T-cell (primary cell): Measurements from ENCODE around the gene VMP1. TPM values are rescaled to one million over a fixed set of nuclear protein-coding genes. Genes with fewer than 3 reads are reported as not detected.
A peak's percentile ranks its signal among the peaks of the same experiment; 100 is the strongest.

ENCODE experiments used
- ATAC-seq, 4 experiments: fragments of 200-7000 bp in 3 of 4; fragments of 150-1000 bp in 1 of 4; cut with Tn5 transposase; replicated peaks in 1 of 4; 1 replicate in 3 of 4; 2 replicates in 1 of 4; pipeline ENCODE4 v1.10.0; 2021; ENCODE audit warnings: moderate library complexity in 3 of 4, mild to moderate bottlenecking in 2 of 4, moderate number of reproducible peaks in 1 of 4
- CTCF ChIA-PET, 2 donors: fragments of 300-600 bp; sonication (Branson Sonifier 250); formaldehyde crosslinking; loops; one replicate each; lab custom pipeline; 2022; ENCODE audit warnings: antibody characterized with exemption in 2 of 2; lab: Charles Lee
- POLR2A ChIA-PET, 2 donors: fragments of 300-600 bp; sonication (Branson Sonifier 250); formaldehyde crosslinking; loops; one replicate each; lab custom pipeline; 2022; ENCODE audit warnings: antibody characterized with exemption in 2 of 2; lab: Charles Lee
- DNase-seq, 35 experiments: peaks; one replicate each; pipeline versions ENCODE4 v3.0.0 to v3.0.0-alpha.2; 2013 to 2023
- H3K27ac ChIP-seq: one replicate; pipeline ENCODE4 v1.5.1; 2013; ENCODE audit warnings: low read length
- H3K27me3 ChIP-seq, 2 experiments: replicated peaks in 1 of 2; 1 replicate in 1 of 2; 2 replicates in 1 of 2; pipeline versions ENCODE4 v1.6.1 to v1.7.0; 2013; ENCODE audit warnings: low read length in 1 of 2, mixed read lengths in 1 of 2; ENCODE audit not compliant: control insufficient read depth in 2 of 2, insufficient read depth in 2 of 2; ENCODE audit errors: extremely low read depth in 1 of 2
- H3K36me3 ChIP-seq, 2 donors: 1 replicate in 1 of 2; 2 replicates in 1 of 2; pipeline versions ENCODE4 v1.6.1 to v1.7.0; 2013; ENCODE audit warnings: low read length in 1 of 2; ENCODE audit not compliant: control insufficient read depth in 2 of 2, insufficient read depth in 1 of 2; ENCODE audit errors: extremely low read depth in 1 of 2
- H3K4me1 ChIP-seq, 2 experiments: 1 replicate in 1 of 2; 2 replicates in 1 of 2; pipeline versions ENCODE4 v1.6.1 to v1.7.0; 2013; ENCODE audit warnings: low read length in 2 of 2, mixed read lengths in 1 of 2; ENCODE audit not compliant: insufficient read depth in 2 of 2, control insufficient read depth in 1 of 2; ENCODE audit errors: extremely low read depth in 1 of 2
- H3K4me3 ChIP-seq, 2 donors: 1 replicate in 1 of 2; 2 replicates in 1 of 2; pipeline versions ENCODE4 v1.5.1 to v1.7.0; 2013; ENCODE audit warnings: mild to moderate bottlenecking in 2 of 2, low read length in 1 of 2, moderate library complexity in 1 of 2; ENCODE audit not compliant: control insufficient read depth in 1 of 2; ENCODE audit errors: extremely low read depth in 1 of 2
- H3K9me3 ChIP-seq: 2 replicates; pipeline ENCODE4 v1.7.0; 2013
- H3K27ac Mint-ChIP-seq, 2 donors: one replicate each; pipeline ENCODE4 v1.8.0; 2020 to 2021; ENCODE audit warnings: mild to moderate bottlenecking in 2 of 2, mixed read lengths in 2 of 2
- H3K27me3 Mint-ChIP-seq, 2 donors: one replicate each; pipeline ENCODE4 v1.8.0; 2021 to 2022; ENCODE audit warnings: mixed read lengths in 2 of 2
- H3K36me3 Mint-ChIP-seq: one replicate; pipeline ENCODE4 v1.8.0; 2021; ENCODE audit warnings: mixed read lengths
- H3K4me1 Mint-ChIP-seq, 3 donors: one replicate each; pipeline ENCODE4 v1.8.0; 2020 to 2022; ENCODE audit warnings: mixed read lengths in 3 of 3, mild to moderate bottlenecking in 1 of 3
- H3K4me3 Mint-ChIP-seq, 3 donors: one replicate each; pipeline ENCODE4 v1.8.0; 2020 to 2022; ENCODE audit warnings: mild to moderate bottlenecking in 3 of 3, mixed read lengths in 3 of 3, moderate library complexity in 3 of 3
- H3K9me3 Mint-ChIP-seq, 3 donors: one replicate each; pipeline ENCODE4 v1.8.0; 2020 to 2022; ENCODE audit warnings: mixed read lengths in 3 of 3
- WGBS: methylation state at CpG from one replicate; pipeline ENCODE4 v1.1.5; 2013; ENCODE audit warnings: missing lambda C conversion rate; ENCODE audit not compliant: insufficient coverage; 5-methylcytosine and 5-hydroxymethylcytosine counted together
- total RNA-seq, 35 experiments: library from RNA in 6 of 35; stranded (reverse) in 6 of 35; fragments of 120-200 nt in 1 of 35; gene quantifications; one replicate each; pipeline versions ENCODE4 v1.2.1 to v1.2.4 and lab custom pipeline; 2013 to 2026

Gene VMP1
- total RNA-seq, 5 donors from 2014 or later (not counting 1 experiment from before 2014, with no cell fraction given): 93.7 to 104 (median 97.6) TPM

- no peaks in the 10 kb centered on the region for H3K27me3 ChIP-seq
- ChIA-PET CTCF (interaction anchor here (0.5 to 0.9 kb wide), 5 partner anchors 13 to 186 kb away, joined by 3 to 6 read pairs (median 4); no protein-coding TSS in a partner anchor), POLR2A (interaction anchor here in 1 of 2 donors (0.7 kb wide), 1 partner anchor 12 kb away, joined by 11 read pairs; no protein-coding TSS in a partner anchor)
- H3K4me3 ChIP-seq: no peak overlapping the region
- H3K27me3 Mint-ChIP-seq: no peaks in the 10 kb centered on the region
- no peak overlapping the region for H3K27ac ChIP-seq
- H3K9me3 ChIP-seq: no peaks in the 10 kb centered on the region
- H3K9me3 Mint-ChIP-seq: no peaks in the 10 kb centered on the region
- no CpG with 5 or more reads among the region's 1 CpG for WGBS
- H3K36me3 ChIP-seq: peaks cover 4 to 76% of the 10 kb centered on the region in 2 donors
- DNase-seq (no peak), ATAC-seq (no peak)
- peaks cover 42% of the 10 kb centered on the region for H3K36me3 Mint-ChIP-seq
- no peaks in the 10 kb centered on the region for H3K4me1 ChIP-seq
- peaks cover 5 to 17% (median 10%) of the 10 kb centered on the region in 3 donors for H3K4me1 Mint-ChIP-seq
- peak overlapping the region; percentile 60 to 66 for H3K27ac Mint-ChIP-seq
- no peak overlapping the region for H3K4me3 Mint-ChIP-seq
Observed at GRCh38 chr17:59688008-59688407, 19.4 kb upstream of the VMP1 start.

GRCh38 chr17:59688496-59688895 lies 19.0 kb upstream of the VMP1 start:
- DNase-seq (no peak), ATAC-seq (no peak)
- H3K27me3 ChIP-seq: no peaks in the 10 kb centered on the region
- WGBS: 86% methylated on average over 1 of the region's 2 CpGs
- H3K27me3 Mint-ChIP-seq: no peaks in the 10 kb centered on the region
- peaks cover 42% of the 10 kb centered on the region for H3K36me3 Mint-ChIP-seq
- no peaks in the 10 kb centered on the region for H3K4me1 ChIP-seq
- no peak overlapping the region for H3K27ac ChIP-seq
- H3K27ac Mint-ChIP-seq: peak overlapping the region; percentile 3 to 60
- H3K36me3 ChIP-seq: peaks cover 5 to 74% of the 10 kb centered on the region in 2 donors
- ChIA-PET CTCF (interaction anchor here (0.6 to 0.7 kb wide), 2 partner anchors 105 to 271 kb away, joined by 3 to 4 read pairs; no protein-coding TSS in a partner anchor), POLR2A (no interaction called here)
- no peaks in the 10 kb centered on the region for H3K9me3 Mint-ChIP-seq
- H3K4me1 Mint-ChIP-seq: peaks cover 5 to 17% (median 10%) of the 10 kb centered on the region in 3 donors
- no peak overlapping the region for H3K4me3 ChIP-seq
- H3K9me3 ChIP-seq: no peaks in the 10 kb centered on the region
- no peak overlapping the region for H3K4me3 Mint-ChIP-seq

- ChIA-PET CTCF (no interaction called here), POLR2A (no interaction called here)
- H3K9me3 Mint-ChIP-seq: no peaks in the 10 kb centered on the region
- H3K9me3 ChIP-seq: no peaks in the 10 kb centered on the region
- H3K4me3 ChIP-seq: no peak overlapping the region
- H3K27me3 ChIP-seq: no peaks in the 10 kb centered on the region
- H3K4me1 Mint-ChIP-seq: peaks cover 14 to 24% (median 18%) of the 10 kb centered on the region in 3 donors
- H3K27me3 Mint-ChIP-seq: no peaks in the 10 kb centered on the region
- peaks cover 0 to 2% of the 10 kb centered on the region in 2 experiments for H3K4me1 ChIP-seq
- DNase-seq: no peak
- no peak overlapping the region for H3K27ac ChIP-seq
- H3K36me3 ChIP-seq: peaks cover 8 to 74% of the 10 kb centered on the region in 2 donors
- no peak for ATAC-seq
- H3K36me3 Mint-ChIP-seq: peaks cover 48% of the 10 kb centered on the region
- 93% methylated on average over 4 of the region's 7 CpGs for WGBS
- peak overlapping the region in 1 of 2 donors; percentile 5 for H3K27ac Mint-ChIP-seq
- no peak overlapping the region for H3K4me3 Mint-ChIP-seq
Observed at GRCh38 chr17:59693582-59693981, 13.9 kb upstream of the VMP1 start.

- no peaks in the 10 kb centered on the region for H3K9me3 ChIP-seq
- H3K36me3 ChIP-seq: peaks cover 10 to 74% of the 10 kb centered on the region in 2 donors
- no peaks in the 10 kb centered on the region for H3K9me3 Mint-ChIP-seq
- peak overlapping the region in 1 of 2 donors; percentile 47 for H3K27ac Mint-ChIP-seq
- H3K36me3 Mint-ChIP-seq: peaks cover 53% of the 10 kb centered on the region
- POLR2A ChIA-PET: no interaction called here
- no peak overlapping the region for H3K4me3 Mint-ChIP-seq
- no peaks in the 10 kb centered on the region for H3K27me3 Mint-ChIP-seq
- CTCF ChIA-PET: no interaction called here
- WGBS: 100% methylated on average over 1 of the region's 2 CpGs
- peaks cover 21 to 30% (median 26%) of the 10 kb centered on the region in 3 donors for H3K4me1 Mint-ChIP-seq
- H3K4me3 ChIP-seq: no peak overlapping the region
- H3K27me3 ChIP-seq: no peaks in the 10 kb centered on the region
- ATAC-seq (no peak), DNase-seq (no peak)
- peaks cover 2% of the 10 kb centered on the region in 2 experiments for H3K4me1 ChIP-seq
- no peak overlapping the region for H3K27ac ChIP-seq
Observed at GRCh38 chr17:59694344-59694743, 13.1 kb upstream of the VMP1 start.

GRCh38 chr17:59695945-59696681 lies 11.3 kb upstream of the VMP1 start:
- H3K36me3 Mint-ChIP-seq: peaks cover 53% of the 10 kb centered on the region
- H3K27me3 ChIP-seq: no peaks in the 10 kb centered on the region
- peaks cover 37 to 48% (median 42%) of the 10 kb centered on the region in 3 donors for H3K4me1 Mint-ChIP-seq
- 80% methylated on average over 1 of the region's 3 CpGs for whole genome bisulfite sequencing
- DNase-seq: no peak
- no peak overlapping the region for H3K4me3 ChIP-seq
- H3K9me3 ChIP-seq: no peaks in the 10 kb centered on the region
- peaks cover 10 to 73% of the 10 kb centered on the region in 2 donors for H3K36me3 ChIP-seq
- peak overlapping the region; percentile 26 to 49 for H3K27ac Mint-ChIP-seq
- no peaks in the 10 kb centered on the region for H3K9me3 Mint-ChIP-seq
- H3K4me1 ChIP-seq: peaks cover 2% of the 10 kb centered on the region in 2 experiments
- no peak overlapping the region for H3K4me3 Mint-ChIP-seq
- H3K27me3 Mint-ChIP-seq: no peaks in the 10 kb centered on the region
- POLR2A ChIA-PET: no interaction called here
- no peak for ATAC-seq
- no peak overlapping the region for H3K27ac ChIP-seq
- CTCF ChIA-PET: no interaction called here

DNA sequence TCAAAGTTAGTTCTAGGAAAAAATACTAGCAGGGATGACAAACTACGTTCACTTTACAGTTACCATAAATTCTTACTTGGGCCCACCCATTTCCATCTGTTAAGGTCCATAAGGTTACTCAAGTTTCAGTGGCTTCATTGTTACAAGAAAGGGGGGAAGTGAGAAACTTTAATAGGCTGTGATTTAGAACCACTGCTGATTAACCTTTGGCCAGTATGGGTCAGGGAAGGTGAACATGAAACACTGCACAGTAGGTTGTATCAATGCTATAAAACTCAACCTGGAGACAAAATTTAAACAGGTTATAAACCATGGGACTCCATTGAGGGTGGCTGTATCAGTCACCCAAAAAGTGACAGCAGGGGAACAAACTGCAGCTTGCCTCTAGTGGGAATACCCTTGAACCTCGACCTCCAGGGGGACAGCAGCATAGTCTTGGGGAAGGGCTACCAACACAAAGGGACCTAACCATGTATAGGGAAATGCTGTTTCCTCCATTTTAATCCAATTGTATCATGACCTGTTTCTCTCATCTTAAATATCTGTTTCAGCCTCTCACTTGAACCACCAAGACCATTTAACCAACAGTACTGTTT lies 10.7 kb upstream of the VMP1 start:
- 100% methylated on average over 1 of the region's 2 CpGs for WGBS
- H3K27ac Mint-ChIP-seq: peak overlapping the region in 1 of 2 donors; percentile 30

More for the DNA sequence above, 10.7 kb upstream of the VMP1 start:
- Mint-ChIP-seq H3K36me3 (peaks cover 51% of the 10 kb centered on the region), H3K4me3 (no peak overlapping the region), H3K9me3 (no peaks in the 10 kb centered on the region), H3K4me1 (peaks cover 40 to 54% (median 43%) of the 10 kb centered on the region in 3 donors), H3K27me3 (no peaks in the 10 kb centered on the region)
- no peak for ATAC-seq
- H3K27ac ChIP-seq: no peak overlapping the region
- no peaks in the 10 kb centered on the region for H3K9me3 ChIP-seq
- H3K4me1 ChIP-seq: peaks cover 2% of the 10 kb centered on the region in 2 experiments
- H3K27me3 ChIP-seq: no peaks in the 10 kb centered on the region
- no peak overlapping the region for H3K4me3 ChIP-seq
- ChIA-PET POLR2A (no interaction called here), CTCF (interaction anchor here in 1 of 2 donors (0.8 kb wide), 1 partner anchor 55 kb away, joined by 3 read pairs; no protein-coding TSS in a partner anchor)
- peaks cover 10 to 70% of the 10 kb centered on the region in 2 donors for H3K36me3 ChIP-seq
- DNase-seq: no peak
